ENCODE measurements around the gene SSR1.

The SSR1 gene

DNA sequence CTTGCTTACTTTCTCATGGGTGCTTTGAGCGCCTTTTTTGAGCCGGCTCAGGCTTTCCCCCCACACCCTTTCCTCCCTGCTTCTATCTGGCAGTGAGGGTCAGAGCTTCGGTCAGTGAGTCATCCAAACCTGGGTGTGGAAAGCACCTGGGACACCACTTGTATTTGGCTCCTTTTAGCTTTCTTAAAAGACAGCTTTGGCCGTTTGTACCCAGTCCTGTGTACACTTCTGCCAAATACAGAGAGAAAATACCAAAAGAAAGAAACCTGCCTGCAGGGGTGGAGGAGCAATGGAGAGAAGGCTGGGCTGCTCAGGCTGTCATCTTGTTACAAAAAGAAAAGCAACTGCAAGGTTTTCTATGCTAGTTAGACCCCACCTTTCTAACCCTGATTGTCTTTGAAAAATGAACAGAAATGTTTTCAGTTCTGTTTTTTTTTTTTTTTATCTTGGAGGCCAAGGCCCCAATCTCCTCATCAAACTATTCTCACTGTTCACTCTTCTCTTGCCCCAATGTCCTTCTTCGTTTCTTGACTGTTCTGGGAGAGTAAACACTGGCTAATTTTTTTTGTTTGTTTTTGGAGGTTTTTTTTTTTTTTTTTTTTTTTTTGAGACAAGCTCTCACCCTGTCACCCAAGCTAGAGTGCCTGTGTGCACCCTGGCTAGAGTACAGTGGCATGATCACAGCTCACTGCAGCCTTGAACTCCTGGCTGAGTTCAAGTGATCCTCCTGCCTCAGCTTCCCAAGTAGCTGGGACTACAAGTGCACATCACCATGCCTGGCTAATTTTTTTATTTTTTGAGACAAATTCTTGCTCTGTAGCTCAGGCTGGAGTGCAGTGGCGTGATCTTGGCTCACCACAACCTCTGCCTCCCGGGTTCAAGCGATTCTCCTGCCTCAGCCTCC lies 76.4 kb downstream of the SSR1 start:
- DNase-seq: no peak

GRCh38 chr6:7235712-7236305 lies 77.2 kb downstream of the SSR1 start:
- DNase-seq: no peak

DNA sequence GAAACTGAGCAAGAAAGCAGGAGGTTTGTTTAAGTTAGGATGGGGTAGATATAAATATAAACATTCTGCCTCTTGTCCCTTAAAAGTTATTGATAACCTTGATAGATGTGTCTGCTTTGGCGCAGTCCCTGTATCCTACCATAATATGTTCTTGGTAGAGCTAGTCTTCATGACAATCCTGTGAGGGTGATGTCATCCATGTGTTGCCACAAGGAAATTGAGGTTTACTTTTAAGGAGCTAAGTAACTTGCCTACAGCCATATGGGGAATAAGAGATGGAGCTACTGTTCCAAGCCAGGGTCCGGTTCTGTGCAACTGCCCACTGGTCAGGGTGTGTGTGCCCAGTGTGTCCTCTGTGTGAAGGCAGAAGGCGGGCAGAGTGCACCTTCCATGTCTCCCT lies 78.5 kb downstream of the SSR1 start:
- DNase-seq: no peak

DNA sequence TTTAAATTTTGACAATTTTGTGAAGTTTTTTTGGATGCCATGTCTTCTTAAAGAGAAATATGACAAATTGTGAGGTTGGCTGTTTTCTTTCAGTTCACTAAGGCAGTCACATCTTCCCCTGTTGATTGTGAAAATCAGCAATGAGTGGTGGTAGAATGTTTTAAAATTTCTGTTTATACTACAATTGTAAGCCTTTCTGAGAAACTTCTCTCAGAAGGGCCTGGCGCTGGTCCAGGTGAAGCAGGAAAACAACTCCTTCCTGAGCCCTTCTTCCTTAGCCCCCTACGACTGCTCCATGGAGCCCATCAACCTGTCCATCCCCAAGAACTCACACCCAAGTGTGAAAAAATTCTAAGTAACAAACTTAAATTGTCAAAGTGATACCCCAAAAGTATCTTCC lies 80.6 kb downstream of the SSR1 start:
- DNase-seq: no peak

DNA sequence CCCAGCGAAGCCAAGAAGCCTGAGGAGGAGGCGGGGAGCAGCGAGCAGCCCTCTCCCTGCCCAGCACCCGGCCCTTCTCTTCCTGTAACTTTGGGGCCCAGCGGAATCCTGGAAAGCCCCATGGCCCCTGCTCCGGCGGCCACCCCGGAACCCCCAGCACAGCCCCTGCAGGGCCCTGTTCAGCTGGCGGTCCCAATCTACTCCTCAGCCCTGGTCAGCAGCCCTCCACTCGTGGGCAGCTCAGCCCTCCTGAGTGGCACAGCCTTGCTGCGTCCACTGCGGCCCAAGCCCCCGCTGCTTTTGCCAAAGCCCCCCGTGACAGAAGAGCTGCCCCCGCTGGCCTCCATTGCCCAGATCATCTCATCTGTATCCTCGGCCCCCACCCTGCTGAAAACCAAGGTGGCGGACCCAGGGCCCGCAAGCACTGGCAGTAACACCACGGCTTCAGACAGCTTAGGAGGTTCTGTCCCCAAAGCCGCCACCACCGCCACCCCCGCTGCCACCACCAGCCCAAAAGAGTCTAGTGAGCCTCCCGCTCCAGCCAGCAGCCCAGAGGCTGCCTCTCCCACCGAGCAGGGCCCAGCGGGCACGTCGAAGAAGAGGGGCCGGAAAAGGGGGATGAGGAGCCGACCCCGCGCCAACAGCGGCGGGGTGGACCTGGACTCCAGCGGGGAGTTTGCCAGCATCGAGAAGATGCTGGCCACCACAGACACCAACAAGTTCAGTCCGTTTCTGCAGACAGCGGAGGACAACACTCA lies 81.9 kb downstream of the SSR1 start:
- DNase-seq: no peak

- no peak for DNase-seq
Measured at GRCh38 chr6:7230327-7230691, 82.7 kb downstream of the SSR1 start.

GRCh38 chr6:7229376-7230326 lies 83.3 kb downstream of the SSR1 start:
- no peak for DNase-seq

DNA sequence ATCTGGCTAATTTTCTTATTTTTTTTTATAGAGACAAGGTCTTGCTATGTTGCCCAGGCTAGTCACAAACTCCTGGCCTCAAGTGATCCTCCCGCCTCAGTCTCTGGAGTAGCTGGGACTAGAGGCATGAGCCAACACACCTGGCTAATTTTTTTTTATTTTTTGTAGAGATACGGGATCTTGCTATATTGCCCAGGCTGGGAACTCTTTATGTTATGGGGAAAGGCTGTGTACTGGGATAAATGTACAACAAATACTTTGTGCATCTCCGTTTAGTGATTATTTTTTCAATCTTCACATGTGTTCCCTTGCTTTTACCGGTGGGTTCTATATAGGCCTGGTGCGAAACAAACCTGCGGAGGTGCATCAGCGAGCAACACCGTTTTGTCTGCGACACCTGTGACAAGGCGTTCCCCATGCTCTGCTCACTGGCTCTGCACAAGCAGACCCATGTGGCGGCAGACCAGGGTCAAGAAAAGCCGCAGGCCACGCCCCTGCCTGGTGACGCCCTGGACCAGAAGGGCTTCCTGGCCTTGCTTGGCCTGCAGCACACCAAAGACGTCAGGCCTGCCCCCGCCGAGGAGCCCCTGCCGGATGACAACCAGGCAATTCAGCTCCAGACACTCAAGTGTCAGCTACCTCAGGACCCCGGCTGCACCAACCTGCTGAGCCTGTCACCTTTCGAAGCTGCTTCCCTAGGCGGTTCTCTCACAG lies 84.2 kb downstream of the SSR1 start:
- DNase-seq: no peak

DNA sequence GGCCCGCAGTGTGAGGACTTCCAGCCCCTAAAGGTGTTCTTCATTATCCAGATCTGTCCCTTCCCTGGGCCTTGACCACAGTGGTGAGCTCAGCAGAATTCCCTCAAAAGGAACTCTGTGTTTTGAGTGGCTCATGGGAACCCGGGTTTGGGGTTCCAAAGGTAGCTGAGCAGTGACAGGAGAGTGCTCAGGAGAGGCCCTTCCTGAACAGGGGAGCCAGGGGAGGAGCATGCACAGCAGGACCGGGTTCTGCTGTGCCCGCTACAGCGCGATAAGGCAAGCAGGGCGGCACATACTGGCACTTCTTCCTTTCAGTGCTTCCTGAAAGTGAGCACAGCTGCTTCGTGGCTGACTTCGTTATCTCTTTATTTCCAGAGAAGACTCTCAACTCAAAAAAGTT lies 88.3 kb downstream of the SSR1 start:
- no peak for DNase-seq

GRCh38 chr6:7222197-7222596 lies 90.8 kb downstream of the SSR1 start:
- no peak for DNase-seq

- no peak for DNase-seq
Measured at GRCh38 chr6:7219310-7219709, 93.7 kb downstream of the SSR1 start.

GRCh38 chr6:7218406-7218988 lies 94.5 kb downstream of the SSR1 start:
- no peak for DNase-seq
